ENCODE results near the gene FAM107B.
A peak's percentile ranks its signal among the peaks of the same experiment; 100 is the strongest.

Gene FAM107B

DNA sequence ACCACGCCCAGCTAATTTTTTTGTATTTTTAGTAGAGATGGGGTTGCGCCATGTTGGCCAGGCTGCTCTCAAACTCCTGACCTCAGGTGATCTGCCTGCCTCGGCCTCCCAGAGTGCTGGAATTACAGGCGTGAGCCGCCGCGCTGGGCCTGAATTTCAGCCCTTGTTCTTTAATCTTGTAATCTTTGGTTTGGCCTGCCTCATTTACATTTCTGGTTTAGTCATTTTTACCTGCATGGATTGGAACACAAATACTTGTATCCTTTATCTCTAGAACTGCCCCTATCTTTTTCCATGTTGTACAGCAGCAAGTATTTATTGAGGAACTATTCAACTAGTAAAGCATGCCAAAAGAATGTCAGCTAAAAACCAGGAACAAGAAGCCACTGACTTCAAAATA, 248.4 kb downstream of the FAM107B start:
- DNase-seq: no peak

DNA sequence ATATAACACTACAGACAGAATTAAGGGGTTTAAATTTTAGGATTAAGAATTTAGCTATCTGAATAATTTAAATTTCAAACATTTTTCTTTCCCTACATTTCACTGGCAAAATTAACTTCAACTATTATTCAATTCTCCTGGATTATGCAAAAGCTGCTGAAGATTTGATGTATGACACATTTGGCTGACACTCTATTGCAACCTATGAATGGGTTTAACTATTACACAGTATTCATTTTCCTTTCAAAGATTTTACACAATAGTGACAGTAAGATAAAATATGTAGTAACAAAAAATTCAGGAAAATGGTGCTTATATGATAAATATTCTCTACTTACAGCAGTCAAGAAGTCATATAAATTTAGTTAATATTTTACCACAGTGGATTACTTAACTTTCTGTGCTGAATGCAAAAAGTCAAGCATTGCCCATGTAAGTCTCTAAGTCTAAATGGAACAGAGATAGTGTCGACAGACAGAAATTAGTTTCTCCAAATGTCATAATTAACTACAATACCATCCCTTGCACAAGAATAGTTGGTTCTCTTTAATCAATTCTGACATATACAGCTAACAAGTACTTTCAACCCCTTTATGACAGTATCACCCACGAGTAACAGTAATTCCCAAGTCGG, 249.9 kb downstream of the FAM107B start:
- no peak for DNase-seq

DNA sequence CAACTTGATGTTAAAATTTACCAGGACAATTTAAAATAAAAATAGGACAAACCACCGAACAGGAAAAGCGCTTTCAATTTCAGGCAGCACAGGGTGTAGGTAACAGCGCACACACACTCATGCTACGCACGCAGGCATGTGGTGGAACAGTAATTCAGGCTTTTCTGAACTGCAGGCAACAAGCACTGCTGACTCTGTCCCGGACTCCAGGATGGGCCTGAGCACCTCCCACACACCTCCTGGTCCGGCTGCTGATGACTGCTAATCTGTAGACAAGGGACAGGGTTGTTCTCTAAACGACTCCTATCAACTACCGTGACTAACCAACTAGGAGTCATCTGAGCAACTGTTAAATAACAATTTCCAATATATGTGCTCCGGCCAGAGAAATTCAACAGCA, 251.4 kb downstream of the FAM107B start:
- no peak for DNase-seq

DNA sequence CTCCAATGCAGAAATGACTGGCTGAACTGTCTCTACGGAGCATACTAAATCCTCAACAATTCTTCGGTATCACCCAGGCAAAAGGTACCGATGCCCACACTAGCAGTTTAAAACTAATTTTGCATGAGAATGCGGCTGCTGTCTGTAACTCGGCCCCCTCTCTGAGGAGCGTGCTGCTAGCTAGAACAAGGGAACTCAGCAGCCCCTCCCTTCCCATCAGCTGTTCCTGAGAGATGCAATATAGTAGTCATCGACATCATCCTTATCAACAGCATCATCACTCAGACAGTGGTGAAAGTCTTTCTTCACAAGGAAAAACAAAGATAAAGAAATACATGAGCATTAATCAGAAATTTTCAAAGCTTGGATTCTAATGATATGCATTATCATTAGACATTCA, 254.9 kb downstream of the FAM107B start:
- no peak for DNase-seq

DNA sequence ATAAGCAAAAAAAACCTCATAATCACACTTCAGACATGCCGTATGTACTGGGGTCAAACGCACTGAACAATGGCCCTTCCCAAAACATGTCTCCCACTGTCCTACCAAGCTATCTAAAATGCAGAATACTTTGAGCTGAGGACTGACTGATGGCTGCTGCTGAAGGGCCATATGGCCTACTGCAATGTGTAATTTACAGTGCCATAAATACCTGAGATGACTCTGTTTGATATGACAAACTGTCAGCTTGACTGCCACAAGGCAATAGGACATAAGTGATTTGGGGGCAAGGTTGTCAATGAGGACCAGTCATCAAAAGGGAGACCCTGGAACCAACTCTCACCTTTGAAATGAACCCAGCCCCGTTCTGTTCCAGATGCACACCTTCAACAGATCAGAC, 256.5 kb downstream of the FAM107B start:
- no peak for DNase-seq

DNA sequence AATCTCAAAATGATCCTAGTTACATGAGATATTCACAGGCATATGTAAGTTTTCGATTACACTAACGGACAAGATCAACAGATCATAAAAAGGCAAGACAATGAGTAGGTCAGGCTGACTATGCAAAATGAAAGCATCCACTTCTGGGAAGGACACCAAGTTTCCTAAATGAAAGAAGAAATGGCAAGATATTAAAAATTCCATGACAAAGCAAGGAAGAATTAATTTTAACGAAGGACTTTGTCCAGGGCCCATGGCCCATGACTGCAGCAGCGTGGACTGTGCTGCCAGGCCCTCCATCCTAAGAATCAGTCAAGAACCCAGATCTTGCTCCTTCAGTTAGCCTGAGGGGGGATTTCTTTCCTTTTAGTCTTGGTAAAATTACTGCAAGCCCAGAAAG, 261.6 kb downstream of the FAM107B start:
- DNase-seq: no peak

DNA sequence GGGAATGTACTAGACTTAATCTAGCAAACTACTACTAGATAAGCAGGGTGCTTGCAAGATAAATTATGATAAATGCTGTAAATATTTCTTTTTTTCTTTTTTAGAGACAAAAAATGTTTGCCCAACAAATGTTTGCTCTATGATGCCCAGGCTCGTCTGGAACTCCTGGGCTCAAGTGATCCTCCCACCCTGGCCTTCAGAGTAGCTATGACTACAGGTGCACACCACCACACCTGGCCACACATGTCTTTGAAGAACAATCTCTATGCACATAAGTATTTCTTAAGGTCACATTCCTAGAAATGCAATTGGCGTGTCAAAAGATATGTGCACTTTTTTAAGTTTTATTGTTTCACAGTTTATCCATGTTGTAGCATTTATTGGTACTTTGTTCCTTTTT, 264.4 kb downstream of the FAM107B start:
- DNase-seq: no peak

DNA sequence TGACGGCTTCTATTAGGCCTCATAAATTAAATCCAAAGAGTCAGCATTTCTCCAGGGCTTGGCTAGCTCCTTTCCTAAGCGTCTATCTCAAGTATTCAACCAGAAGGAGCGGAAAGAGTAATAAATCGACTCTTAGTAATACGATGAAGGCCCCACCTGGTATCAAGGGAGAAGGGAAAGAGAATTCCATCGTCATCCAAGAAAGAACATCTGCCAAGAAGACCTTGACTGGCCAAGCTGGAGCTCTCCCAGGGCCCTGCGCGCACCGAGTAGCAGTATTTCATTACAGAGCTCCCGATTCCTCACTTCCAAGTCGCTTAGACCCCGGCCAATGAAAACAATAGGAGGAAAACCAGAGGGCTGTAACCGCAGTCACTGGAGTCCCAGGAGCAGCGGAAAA, 266.0 kb downstream of the FAM107B start:
- no peak for DNase-seq

DNA sequence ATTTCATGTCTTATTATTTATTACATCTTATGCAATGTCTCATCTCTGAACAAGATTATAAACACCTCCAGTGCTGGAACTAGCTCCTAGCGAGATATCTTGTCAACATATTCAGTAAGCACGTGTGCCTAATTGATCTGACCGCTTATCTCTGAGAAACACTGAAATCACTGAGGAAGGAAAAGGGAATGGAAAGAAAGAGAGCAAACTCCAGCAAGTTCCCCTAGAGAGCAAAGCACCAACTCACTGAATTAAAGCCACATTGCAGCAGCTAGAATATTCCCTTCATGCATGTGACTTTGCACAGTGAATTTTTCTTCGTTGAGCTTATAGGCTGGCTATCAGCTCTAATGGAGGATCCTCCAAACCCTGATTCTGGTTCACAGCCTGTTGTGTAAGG, 266.9 kb downstream of the FAM107B start:
- DNase-seq: no peak

DNA sequence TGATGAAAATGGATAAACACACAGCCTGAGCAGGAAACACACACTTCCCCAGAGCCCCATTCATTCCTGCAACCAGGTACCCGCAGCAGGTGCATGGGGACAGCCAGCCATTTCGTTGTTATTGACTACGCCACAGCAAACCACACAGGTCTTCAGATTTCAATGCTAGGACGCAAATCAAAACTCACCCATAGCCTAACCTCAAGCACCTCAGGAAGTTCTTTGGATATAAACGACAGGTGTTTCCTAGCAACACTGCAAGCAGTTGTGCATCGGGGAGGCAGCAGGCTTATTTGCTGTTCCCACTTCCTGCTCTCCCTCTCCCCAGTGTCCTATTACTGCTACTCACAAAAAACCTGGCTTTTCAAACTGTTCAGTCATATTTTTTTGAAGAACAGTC, 267.5 kb downstream of the FAM107B start:
- peak; percentile 24 for DNase-seq

DNA sequence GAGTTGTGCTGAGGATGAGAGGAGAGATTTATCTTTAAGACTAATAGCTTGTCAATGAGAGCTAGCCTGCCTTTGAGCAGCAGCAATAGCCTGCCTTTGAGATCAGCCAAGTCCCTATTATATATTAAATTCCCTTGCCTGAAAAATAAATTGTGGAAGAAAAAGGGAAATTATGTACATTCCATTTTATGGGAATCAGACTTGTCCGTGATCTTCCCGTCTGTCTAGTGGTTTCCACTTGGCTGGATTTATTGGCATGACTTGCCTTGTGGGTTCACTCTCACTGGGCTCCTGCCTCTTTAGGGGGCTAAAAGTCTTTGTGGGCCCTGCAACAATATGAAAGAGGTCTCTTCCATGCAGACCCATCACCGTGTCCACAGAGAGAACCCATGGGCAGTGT, 272.3 kb downstream of the FAM107B start:
- no peak for DNase-seq

DNA sequence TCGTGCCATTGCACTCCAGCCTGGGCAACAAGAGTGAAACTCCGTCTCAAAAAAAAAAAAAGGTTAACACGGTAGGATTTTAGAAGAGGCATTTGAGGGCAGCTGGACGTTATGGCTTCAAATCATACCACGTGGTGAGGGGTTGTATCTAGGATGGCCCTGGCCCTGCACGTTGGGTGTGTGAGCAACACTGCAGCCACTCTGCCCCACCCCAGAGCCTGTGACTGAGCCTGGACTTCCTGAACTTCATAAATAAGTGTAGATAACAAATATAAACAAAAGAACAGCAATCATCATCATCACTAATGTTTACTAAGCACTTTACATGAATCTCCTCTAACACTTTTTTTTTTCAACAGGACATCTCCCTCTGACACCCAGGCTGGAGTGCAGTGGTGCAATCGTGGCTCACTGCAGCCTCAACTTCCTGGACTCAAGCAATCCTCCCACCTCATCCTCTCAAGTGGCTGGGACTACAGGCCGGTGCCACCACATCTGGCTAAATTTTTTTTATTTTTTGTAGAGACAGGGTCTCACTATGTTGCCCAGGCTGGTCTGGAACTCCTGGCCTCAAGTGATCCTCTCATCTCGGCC, 274.4 kb downstream of the FAM107B start:
- no peak for DNase-seq

DNA sequence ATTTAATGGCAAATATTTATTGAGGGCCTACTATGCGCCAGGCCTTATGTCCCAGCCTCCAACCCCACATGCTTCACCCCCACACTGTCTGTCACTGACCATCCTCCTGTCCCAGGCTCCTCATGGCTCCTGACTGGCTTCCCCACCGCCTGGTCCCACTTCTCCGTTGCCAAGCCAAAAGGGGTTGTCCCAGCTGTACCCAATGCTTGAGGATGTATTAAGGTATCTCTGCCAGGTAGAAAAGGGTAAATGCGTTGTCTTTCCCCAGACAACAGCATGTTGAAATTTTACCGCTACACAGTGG, 275.1 kb downstream of the FAM107B start:
- no peak for DNase-seq

DNA sequence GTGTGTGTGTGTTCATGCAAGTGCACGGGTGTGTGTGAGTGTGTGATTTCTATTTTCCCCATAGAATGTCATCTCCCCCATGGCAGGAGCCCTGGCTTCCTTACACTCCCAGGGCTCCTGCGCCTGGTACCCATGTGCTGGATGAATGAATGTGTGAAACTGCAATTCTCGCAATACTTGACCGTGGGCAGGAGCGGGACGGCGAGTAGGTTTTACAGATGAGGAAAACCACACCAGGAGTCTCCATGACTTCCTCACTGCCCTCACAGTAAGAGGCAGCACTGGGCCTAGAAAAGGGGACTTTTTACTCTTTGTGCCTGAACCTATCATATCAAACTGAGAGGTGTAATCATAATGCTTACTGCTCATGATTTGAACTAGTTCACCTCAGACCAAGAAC, 276.4 kb downstream of the FAM107B start:
- DNase-seq: no peak

DNA sequence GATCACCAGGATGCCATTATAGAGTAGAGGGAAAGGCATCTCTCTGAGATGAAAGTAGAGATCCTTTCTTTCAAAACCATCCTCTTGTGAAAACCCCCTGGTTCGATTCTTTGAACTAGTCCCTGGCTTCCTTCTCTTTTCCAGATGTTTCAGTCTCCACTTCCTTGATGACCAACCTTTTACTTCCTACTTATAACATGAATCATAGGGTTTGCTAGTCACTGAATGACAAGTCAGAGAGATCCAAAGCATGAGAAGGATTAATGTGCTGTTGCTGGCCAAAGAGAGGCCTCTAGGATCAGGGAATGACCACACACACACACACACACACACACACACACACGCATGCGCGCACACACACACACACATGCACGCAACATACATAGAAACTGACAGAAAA, 282.9 kb downstream of the FAM107B start:
- DNase-seq: no peak

DNA sequence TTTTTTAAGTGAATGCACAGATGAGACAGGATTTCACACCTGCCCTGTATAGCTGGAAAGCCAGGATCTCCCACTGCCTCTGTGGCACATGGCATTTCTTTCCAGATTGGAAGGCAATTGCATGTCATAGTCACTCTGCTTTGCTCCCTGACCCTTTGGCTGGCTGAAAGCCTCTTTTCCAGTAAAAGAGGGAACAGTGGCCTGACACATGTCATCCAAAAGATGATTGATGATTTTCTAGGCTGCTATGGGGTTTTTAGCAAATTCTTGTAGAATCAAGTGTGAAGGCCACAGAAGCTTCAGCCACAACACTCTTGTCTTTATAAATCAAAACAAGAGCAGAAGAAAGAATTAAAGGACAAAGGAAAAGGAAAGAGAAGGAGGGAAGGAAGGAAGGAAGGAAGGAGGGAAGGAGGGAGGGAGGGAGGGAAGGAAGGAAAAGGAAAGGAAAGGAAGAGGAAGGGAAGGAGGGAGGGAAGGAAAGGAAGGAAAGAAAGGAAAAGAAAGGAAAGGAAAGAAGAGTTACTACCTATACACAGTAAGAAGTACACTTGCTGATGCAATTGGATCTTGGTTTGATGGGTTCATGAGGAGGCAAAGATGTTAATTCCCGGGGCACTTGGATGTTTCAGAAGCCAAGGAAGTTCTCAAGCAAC, 285.0 kb downstream of the FAM107B start:
- DNase-seq: no peak

DNA sequence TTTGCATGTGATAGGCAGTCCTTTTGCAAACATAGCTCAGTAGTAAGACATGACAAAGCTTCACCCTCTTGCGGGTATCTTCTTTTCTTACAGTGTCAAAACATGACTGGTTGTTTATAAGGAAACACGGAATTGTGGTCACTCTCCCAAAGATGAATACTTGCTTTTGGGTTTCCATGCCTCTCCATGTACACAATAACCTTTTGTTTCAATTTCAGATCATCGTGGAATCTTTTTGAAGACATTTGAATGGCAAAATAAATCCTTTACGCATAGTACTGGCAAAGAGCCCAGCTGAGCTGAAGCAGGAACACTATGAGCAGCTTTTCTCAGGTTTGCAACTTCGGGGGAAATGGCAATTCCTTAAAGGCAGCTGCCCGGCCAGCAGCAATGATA, 287.2 kb downstream of the FAM107B start:
- no peak for DNase-seq

DNA sequence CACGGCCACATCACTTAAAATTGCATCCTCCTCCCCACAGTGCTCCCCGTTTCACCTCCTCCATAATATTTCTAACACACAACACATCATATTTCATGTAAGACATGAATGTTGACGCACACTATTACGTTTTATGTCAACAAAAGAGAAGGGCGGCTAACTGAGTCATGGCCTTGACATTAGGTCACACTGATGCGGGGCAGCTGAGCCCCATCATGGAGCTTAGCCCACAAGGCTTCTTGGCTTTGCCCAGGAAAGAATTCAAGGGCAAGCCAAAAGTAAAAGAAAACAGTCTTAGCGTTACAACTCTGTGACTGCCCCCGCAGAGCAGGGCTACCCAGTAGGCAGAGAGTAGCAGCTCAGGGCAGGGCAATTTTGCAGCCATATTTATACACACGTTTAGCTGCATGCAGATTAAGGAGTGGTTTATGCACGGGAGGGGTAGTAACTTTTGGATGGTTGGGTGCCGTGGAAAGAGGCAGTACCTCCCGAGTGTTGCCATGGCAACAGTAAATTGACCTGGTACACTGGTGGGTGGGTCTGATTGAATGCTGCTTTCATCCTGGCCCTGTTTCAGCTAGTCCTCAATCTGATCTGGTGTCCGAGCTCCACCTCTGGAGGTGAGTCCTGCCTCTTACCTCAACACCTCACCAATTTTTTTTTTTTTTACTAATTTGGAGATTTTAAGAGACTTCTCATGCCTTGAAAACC, 287.8 kb downstream of the FAM107B start:
- DNase-seq: no peak

DNA sequence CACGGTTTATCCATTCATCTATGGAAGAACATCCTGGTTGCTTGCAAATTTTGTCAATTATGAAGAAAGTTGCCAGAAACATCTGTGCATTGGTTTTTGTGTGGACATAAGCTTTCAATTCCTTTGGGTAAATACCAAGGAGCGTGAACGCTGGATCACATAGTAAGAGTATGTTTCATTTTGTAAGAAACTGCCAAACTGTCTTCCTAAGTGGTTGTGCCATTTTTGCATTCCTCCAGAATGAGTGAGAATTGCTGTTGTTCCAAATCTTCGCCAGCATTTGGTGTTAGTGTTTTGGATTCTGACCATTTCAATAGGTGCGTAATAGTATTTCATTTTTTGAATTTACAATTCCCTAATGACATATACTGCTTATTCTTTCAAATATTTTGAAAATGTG, 288.7 kb downstream of the FAM107B start:
- no peak for DNase-seq

DNA sequence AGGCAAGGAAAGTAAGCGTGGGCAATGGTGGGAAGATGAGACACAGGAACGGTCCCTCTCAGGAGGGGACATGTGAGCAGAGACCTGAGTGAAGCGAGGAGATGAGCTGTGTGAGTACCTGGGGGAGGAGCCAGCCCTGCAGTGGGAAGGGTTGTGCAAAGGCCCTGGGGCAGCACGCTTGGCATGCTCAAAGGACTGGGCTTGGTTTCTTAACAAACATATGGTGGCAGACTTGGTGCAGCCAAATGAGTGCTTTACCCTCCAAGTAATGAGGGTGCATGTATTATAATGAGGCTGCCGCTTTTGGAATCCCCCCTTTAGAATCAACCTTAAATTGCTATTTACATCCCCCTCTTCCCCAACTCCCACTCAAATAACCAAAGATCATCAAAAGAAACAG, 291.3 kb downstream of the FAM107B start:
- no peak for DNase-seq

DNA sequence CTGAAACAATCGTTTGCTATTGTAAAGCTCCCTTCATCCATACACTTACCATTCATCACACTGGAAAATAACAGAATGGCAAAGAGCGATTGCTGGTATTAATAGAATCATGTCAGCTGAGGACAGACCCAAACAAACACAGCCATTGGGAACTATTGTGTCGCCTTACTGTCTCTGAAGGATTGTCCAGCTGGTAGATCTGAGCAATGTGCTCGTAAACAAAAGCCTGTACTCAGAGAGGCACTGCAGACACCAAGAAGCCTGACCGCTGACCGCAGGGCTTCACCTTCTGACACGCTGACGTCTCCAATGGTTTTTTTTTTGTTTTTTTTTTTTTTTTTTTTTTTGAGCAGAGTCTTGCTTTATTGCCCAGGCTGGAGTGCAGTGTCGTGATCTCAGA, 292.9 kb downstream of the FAM107B start:
- DNase-seq: no peak

DNA sequence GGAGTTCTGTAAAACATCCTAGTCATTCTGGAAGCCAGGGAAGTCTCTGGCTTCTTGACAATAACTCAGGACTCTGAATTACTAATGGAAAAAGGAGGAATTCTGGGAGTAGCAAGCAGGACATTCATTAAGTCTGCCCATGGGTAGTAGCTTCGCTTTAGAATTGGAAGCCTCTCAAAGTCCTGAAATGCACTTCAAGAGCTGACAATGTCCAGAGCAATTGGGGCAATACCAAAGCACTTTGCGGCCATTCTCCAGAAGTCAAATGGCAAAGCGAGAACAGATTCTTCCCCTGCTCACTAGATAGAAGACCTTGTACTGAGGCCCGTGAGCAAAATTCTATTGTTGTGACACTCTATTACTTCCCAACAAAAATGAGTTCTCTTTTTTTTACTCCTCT, 293.7 kb downstream of the FAM107B start:
- no peak for DNase-seq

DNA sequence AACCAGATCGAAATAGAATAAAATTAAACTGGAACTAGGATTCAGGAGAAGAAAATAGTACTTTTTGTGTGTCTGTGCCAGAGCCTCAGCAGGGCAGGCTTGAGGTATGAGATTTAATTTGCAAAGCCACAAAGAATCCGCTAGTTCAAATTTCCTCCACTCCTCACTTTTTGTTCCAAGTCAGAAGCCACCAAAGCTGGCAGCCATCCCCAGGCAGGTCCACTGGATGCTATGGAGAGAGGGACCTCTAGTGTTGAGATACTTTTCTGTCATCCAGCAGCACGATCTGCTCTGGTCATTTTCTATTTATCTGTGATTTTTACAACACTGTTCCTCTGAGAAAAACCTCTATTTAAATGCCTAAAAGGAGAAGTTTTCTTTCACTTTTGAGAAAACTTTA, 296.1 kb downstream of the FAM107B start:
- DNase-seq: peak; percentile 22

DNA sequence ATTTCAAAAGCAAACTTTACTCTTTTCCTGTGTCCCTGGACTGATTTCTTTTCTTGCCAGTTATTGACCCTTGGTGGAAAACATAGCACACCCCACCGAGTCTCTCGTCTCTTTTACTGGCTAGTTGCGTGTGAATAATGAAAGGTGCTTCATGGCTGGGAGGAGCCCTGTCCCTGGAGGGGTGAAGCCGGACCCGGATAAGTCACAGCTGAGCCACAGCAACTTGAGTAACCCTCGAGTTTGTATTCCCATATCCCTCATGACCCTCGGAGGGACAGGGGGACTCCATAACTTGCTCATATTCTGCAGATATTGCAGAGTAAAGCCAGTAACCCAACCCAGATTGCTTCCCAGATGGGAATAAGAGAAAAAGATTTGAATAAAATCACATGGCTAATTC, 296.5 kb downstream of the FAM107B start:
- DNase-seq: no peak

DNA sequence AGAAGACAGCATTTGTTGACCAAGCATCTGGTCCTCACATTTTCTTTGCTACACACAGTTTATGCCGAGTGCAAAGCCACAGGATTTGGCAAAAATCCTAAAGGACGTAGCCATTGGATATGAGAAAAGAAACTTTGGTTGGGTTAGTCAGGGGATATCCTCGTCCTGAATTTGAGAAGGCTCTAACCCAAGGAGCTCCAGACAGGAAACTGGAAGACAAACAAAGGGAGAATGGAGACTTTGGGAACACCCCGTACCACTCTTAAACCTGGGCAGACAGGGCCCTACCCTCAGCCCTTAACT, 297.3 kb downstream of the FAM107B start:
- DNase-seq: no peak
